GM20431 (cell line): ENCODE measurements around the gene NPIPA1.
"Not testable (repeated sequence)": the region's sequence is repeated elsewhere in the genome, so short reads cannot be mapped to it uniquely, and the experiment has no call there.

Source experiments
- in situ Hi-C: fragments of 300-500 bp; cut with MseI, MboI; formaldehyde crosslinking; loops from one replicate; pipeline ENCODE4 v1.15.0; 2020; ENCODE audit warnings: low sequenced_read_pairs; ENCODE audit not compliant: unreplicated experiment

Gene NPIPA1

DNA sequence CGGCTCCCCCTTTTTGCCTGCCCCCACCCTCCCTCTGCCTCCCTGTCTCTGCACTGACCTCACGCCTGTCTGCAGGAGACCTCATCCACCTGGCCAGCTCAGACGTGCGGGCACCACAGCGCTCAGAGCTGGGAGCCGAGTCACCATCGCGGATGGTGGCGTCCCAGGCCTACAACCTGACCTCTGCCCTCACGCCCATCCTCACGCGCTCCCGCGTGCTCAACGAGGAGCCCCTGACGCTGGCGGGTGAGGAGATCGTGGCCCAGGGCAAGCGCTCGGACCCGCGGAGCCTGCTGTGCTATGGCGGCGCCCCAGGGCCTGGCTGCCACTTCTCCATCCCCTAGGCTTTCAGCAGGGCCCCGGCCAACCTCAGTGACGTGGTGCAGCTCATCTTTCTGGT lies 8.1 kb upstream of the NPIPA1 start:
- in situ Hi-C loops = not testable (repeated sequence)

DNA sequence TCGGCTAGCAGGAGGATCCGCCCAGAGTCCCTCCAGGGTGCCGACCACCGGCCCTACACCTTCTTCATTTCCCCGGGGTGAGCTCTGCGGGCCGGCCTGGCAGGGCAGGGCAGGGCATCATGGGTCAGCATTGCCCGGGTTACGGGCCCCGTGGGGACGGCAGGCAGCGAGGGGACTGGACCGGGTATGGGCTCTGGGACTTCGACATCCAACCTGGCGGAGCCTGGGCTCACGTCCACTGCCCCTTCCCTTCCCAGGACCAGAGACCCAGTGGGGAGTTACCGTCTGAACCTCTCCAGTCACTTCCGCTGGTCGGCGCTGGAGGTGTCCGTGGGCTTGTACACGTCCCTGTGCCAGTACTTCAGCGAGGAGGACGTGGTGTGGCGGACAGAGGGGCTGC lies 7.0 kb upstream of the NPIPA1 start:
- in situ Hi-C loops = not testable (repeated sequence)

DNA sequence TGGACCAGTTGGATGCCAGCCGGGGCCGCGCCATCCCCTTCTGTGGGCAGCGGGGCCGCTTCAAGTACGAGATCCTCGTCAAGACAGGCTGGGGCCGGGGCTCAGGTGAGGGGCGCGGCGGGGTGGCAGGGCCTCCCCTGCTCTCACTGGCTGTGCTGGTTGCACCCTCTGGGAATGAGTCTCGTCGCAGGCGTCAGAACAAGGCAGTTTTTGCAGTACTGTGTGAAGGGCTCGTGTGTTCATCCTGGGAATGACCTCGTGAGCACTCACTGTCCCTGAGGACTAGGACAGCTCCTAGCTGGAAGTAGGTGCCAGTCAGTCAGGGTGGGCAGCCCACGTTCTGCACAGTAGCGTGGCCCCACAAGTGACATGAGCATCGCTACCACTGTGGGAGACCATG lies 6.3 kb upstream of the NPIPA1 start:
- in situ Hi-C loops = not testable (repeated sequence)

DNA sequence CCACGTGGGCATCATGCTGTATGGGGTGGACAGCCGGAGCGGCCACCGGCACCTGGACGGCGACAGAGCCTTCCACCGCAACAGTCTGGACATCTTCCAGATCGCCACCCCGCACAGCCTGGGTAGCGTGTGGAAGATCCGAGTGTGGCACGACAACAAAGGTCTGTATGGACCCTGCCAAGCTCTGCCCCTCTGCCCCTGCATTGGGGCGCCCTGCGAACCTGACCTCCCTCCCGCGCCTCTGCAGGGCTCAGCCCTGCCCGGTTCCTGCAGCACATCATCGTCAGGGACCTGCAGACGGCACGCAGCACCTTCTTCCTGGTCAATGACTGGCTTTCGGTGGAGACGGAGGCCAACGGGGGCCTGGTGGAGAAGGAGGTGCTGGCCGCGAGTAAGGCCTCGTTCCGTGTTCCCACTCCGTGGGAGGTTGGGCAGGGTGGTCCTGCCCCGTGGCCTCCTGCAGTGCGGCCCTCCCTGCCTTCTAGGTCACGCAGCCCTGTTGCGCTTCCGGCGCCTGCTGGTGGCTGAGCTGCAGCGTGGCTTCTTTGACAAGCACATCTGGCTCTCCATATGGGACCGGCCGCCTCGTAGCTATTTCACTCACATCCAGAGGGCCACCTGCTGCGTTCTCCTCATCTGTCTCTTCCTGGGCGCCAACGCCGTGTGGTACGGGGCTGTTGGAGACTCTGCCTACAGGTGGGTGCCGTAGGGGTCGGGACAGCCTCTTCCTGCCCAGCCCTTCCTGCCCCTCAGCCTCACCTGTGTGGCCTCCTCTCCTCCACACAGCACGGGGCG lies 4.5 kb upstream of the NPIPA1 start:
- in situ Hi-C loops = not testable (repeated sequence)

DNA sequence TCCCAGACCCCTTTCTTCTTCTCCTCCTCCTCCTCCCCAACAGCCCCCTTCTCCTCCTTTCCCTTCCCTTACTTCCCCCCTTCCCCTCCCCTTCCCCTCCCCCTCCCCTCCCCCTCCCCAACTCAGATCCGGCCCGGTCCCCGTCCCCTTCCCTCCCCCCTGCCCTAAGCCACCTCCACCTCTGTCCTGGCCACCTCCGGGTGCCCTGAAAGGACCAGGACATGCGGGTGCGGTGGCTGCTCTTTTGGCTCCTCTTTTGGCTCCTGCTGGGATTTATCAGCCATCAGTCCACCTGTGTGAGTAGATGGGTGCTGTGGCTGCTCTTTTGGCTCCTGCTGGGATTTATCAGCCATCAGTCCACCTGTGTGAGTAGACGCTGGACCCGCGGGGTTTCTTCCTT lies 751 bp downstream of the NPIPA1 start:
- in situ Hi-C loops = not testable (repeated sequence)

DNA sequence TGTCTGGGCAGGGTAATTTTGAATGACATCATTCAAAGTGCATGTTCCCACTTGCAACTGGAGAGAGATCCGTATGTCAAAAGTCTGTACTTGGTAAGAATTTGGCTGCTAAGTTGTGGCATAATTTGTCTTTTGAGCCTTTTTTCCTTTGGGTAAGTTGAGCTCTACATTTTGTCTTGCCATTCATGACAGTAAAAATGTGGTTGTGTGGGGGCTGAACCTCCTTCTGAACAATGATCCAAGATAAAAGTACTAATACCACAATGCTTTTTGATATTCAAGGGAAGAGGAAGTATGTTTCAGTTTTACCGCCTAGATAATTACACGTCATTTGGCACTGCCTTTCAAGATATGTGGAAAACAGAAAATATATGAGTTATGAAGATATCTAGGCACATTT lies 5.4 kb downstream of the NPIPA1 start:
- in situ Hi-C loops = not testable (repeated sequence)

DNA sequence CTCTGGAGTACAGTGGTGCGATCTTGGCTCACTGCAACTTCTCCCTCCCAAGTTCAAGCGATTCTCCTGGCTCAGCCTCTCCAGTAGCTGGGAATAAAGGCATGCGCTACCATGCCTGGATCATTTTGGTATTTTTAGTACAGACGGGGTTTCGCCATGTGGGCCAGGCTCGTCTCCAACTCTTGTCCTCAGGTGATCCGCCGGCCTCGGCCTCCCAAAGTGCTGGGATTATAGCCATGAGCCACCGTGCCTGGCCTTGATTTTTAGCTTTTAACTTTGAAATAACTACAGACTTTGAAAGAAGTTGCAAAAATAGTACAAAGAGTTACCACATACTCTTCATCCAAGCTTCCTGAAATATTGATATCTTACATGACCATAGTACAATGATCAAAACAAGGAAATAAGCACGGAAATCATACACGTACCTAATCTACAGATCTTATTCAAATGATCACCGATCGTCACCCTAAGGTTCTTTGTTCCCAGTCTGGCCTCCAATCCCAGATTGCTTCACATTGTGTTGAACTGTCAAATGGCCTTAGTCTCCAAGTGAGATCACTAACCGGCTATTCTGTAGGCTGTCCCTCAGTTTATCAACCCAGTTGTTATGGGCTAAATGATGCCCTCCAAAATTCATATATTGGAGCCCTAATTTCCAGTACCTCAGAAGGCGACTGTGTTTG lies 18.4 kb downstream of the NPIPA1 start:
- in situ Hi-C loops = loop anchor here (25.0 kb wide), 1 partner anchor 107 kb away; the partner anchor contains the start of gene NTAN1

DNA sequence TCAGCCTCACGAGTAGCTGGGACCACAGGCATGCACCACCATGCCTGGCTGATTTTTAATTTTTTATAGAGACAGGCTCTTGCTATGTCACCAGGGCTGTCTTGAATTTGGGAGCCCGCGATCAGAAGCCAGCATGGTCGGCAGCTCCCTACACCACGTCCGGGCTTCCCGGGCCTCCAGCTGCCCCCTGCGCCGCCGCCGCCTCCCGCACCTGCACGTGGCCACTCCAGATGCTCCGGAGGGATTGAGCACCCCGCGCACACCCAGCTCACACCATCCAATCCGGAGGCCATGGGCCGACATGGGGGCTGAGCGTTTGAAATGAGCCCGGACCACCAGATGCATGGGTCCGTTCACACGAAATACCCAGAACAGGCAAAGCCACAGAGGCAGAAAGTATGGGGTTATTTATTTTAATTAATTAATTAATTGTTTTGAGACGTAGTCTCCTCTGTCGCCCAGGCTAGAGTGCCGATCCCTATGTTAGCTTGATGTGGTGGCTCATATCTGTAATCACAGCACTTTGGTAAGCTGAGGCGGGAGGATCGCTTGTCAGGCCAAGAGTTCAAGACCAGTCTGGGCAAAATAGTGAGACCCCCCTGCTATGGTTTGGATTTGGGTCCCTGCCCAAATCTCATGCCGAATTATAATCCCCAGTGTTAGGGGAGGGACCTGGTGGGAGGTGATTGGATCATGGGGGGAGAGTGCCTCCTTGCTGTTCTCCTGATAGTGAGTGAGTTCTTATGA lies 20.5 kb downstream of the NPIPA1 start:
- in situ Hi-C loops = loop anchor here (25.0 kb wide), 1 partner anchor 105 kb away; the partner anchor contains the start of gene NTAN1

DNA sequence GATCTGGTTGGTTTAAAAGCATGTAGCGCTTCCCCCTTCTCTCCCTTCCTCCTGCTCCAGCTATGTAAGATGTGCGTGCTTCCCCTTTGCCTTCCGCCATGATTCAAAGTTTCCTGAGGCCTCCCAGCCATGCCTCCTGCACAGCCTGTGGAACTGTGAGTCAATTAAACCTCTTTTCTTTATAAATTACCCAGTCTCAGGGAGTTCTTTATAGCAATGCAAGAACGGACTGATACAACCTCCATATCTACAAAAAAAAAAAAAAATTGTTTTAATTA lies 21.0 kb downstream of the NPIPA1 start:
- in situ Hi-C loops = loop anchor here (25.0 kb wide), 1 partner anchor 104 kb away; the partner anchor contains the start of gene NTAN1

DNA sequence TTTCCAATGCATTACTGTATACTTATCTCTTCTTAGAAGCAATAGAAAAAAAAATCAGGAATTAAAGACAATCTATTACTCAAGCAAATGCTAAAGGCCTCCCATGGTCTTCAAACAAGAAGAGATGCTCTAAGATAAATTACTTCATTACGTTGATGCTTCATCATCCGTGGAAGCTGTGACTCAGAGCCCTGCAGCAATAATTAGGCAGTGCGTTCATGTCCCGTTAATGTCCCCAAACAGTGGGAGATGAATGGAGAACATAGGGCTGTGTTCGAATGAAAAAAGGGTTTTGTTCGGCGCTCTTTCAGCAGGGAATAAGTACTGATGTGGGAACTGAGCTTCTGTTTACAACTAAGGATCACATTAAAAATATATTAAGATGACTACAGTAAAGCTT lies 21.7 kb downstream of the NPIPA1 start:
- in situ Hi-C loops = loop anchor here (25.0 kb wide), 1 partner anchor 103 kb away; the partner anchor contains the start of gene NTAN1

DNA sequence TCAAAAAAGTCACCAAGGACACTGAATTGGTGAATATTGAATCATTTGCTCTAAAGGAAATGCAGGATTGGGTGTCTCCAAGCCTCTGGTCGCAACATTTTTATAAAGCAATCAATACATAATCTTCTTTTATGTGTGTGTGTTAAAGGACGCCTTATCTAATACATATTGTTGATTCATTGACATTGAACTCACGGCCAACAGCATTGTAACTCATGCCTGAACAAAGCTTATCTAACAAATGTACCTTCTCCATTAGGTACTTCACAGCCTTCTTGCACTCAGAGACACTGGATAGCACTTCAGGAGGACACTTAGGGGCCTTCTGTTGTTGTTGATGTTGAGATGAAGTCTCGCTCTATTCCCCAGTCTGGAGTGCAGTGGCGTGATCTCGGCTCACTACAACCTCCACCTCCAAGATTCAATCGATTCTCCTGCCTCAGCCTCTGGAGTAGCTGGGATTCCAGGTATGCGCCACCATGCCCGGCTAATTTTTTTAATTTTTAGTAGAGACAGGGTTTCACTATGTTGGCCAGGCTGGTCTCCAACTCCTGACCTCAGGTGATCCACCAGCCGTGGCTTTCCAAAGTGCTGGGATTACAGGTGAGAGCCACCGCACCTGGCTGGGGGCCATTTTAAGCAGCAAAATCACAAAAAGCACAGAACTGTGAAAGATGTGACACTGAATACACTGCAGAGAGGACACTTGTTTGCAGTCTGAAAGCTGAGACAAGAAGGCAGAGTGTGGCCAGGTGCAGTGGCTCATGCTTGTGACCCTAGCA lies 24.4 kb downstream of the NPIPA1 start:
- in situ Hi-C loops = loop anchor here (25.0 kb wide), 1 partner anchor 101 kb away; the partner anchor contains the start of gene NTAN1

DNA sequence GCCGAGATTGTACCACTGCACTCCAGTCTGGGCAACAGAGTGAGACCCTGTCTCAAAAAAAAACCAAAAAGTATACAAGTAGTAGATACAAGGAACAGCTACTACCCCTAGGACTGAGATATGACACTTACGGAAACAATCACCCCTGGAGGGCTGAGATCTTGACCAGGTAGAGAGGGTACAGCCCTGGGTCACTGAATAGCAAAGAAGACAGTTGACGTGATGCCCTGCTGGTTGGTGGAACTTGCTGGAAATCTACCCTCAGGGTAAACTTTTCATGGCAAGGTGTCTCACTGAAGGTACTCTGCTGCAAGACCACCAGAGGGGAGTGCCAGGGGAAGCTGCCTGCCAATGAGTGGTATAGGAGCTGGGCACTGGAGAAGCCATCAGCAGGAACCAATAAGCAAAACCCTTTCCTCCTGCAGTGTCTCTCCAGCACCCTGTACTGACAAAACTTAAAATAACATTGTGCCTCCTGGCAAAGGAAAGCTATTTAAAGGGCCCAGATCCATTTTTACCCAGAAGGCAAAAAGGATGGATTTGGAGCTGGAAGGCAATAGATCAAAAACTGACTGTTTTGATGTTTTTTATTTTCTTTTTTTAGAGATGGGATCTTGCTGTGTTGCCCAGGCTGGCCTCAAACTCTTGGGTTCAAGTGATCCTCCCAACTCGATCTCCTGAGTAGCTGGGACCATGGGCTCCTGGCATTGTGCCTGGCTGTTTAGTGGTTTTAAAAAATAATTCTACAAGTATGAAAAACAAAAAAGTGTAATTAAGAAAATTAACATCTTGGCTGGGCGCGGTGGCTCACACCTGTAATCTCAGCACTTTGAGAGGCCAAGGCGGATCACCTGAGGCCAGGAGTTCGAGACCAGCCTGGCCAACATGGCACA lies 26.3 kb downstream of the NPIPA1 start:
- in situ Hi-C loops = loop anchor here (25.0 kb wide), 1 partner anchor 99 kb away; the partner anchor contains the start of gene NTAN1

DNA sequence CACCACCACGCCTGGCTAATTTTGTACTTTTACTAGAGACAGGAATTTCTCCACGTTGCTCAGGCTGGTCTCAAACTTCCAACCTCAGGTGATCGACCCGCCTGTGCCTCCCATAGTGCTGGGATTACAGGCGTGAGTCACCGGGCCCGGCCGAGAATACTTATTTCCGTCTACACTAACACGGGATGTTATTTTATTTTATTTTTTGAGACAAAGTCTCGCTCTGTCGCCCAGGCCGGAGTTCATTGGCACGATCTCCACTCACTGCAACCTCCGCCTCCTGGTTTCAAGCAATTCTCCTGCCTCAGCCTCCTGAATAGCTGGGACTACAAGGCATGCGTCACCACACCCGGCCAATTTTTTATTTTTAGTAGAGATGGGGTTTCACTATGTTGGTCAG lies 28.1 kb downstream of the NPIPA1 start:
- in situ Hi-C loops = loop anchor here (25.0 kb wide), 1 partner anchor 97 kb away; the partner anchor contains the start of gene NTAN1

DNA sequence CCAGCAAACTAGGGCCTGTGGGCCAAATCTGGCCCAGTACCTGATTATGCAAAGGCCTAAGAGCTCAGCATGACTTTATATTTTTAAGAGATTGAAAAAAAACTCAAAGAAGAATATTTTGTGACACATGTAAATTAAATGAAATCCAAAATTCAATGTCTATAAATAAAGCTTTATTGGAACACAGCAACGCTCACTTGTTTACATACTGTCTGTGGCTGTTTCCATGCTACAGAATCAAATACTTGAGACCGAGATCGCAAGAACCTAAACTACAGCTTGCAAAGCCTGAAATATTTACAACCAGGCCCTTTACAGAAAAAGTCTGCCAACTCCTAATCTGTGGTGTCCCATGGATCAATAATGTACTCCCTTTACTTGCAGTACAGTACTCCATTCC lies 32.6 kb downstream of the NPIPA1 start:
- in situ Hi-C loops = loop anchor here (25.0 kb wide), 1 partner anchor 93 kb away; the partner anchor contains the start of gene NTAN1

DNA sequence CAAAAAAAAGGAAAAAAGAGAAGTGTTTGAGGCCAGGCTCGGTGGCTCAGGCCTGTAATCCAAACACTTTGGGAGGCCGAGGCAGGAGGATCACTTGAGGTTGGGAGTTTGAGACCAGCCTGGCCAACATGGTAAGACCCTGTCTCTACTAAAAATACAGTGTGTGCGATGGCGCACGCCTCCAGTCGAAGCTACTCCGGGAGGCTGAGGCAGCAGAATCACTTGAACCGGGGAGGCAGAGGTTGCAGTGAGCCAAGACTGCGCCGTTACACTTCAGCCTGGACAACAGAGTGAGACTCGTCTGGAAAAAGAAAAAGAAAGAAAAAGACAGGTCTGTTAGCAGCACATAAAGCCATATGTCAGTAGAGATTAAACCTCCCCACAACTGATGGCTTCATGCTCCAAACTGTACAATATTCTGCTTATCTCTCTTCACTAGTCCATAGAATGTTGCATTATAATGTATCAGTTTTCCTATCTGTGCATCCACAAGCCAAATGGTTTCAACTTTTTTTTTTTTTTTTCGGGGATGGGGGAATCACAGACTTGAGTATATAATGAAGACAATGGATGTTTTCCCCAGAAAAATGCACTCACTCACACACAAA lies 34.5 kb downstream of the NPIPA1 start:
- in situ Hi-C loops = loop anchor here (25.0 kb wide), 1 partner anchor 91 kb away; the partner anchor contains the start of gene NTAN1

DNA sequence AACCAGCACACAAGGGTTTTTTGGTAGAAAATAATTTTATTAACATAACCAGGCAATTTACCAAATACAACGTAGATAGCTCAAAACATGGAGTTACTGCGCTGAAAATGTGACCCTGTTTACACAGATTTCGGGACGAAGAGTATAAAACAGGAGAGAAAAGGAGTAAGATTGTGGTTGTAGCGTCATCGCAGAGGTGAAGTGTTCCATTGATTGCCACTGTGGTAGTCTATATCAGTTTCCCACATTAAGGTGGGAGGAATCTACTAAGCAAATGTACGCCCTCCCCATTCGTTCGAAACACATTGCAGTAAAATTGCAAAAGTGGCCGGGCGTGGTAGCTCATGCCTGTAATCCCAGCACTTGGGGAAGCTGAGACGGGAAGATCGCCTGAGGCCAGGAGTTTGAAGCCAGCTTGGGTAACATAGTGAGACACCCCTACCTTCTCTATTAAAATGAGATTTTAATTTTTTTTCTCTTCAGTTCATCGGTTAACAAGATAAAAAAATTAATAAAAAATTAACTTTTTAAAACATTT lies 36.6 kb downstream of the NPIPA1 start:
- in situ Hi-C loops = loop anchor here (25.0 kb wide), 1 partner anchor 88 kb away; the partner anchor contains the start of gene NTAN1

DNA sequence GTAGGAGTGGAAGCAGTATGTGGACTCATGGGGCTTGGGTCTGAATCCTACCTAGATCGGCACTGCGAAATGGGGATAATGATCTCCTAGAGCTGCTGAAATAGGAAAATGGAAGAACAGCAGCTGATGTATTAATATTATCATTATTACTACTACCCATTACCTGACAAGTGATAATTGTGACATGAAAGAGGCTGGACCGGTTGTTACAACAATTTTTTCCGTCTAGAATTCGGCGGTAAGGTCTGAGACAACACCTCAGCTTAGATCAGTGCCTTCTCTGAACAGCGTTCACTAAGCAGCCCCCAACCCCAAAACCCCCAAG lies 37.0 kb downstream of the NPIPA1 start:
- in situ Hi-C loops = loop anchor here (25.0 kb wide), 1 partner anchor 88 kb away; the partner anchor contains the start of gene NTAN1
